Mononuclear cell (primary cell): ENCODE measurements around the gene RASGRP1. TPM values are rescaled to one million over a fixed set of nuclear protein-coding genes. Genes with fewer than 3 reads are reported as not detected.

Source experiments
- H3K27me3 ChIP-seq: 2 replicates; pipeline ENCODE4 v1.6.0; 2011; ENCODE audit warnings: low read length, control low read depth; ENCODE audit not compliant: insufficient read depth
- H3K4me1 ChIP-seq: 2 replicates; pipeline ENCODE4 v1.5.1; 2011; ENCODE audit warnings: mild to moderate bottlenecking, low read length, control low read depth; ENCODE audit not compliant: insufficient read depth
- H3K4me3 ChIP-seq: 2 replicates; pipeline ENCODE4 v1.5.1; 2011; ENCODE audit warnings: mild to moderate bottlenecking, low read length, moderate library complexity
- H3K9me3 ChIP-seq: 2 replicates; pipeline ENCODE4 v1.5.1; 2011; ENCODE audit warnings: low read depth, mild to moderate bottlenecking, control low read depth, low read length
- total RNA-seq: library from RNA; depleted of rRNA; stranded (reverse); fragments of >200 nt; gene quantifications from one replicate; pipeline ENCODE4 v1.2.3, GENCODE V29; 2012

Gene RASGRP1
- total RNA-seq = 64.9 TPM

GRCh38 chr15:38564557-38565286, at the start of gene RASGRP1:
TSS of gene RASGRP1 (minus strand) at chr15:38564814. CDS start at chr15:38564628, 186 bp downstream.
- Histone ChIP-seq H3K9me3 (no peaks in the 10 kb centered on the region), H3K4me1 (peaks cover 44% of the 10 kb centered on the region), H3K27me3 (no peaks in the 10 kb centered on the region), H3K4me3 (peak within 1 kb of the TSS; percentile 61)

GRCh38 chr15:38613085-38613484, 48.5 kb upstream of the RASGRP1 start:
- Histone ChIP-seq H3K4me3 (no peak overlapping the region), H3K9me3 (no peaks in the 10 kb centered on the region), H3K4me1 (peaks cover 34% of the 10 kb centered on the region), H3K27me3 (no peaks in the 10 kb centered on the region)

- Histone ChIP-seq H3K9me3 (no peaks in the 10 kb centered on the region), H3K4me3 (no peak overlapping the region), H3K4me1 (peaks cover 34% of the 10 kb centered on the region), H3K27me3 (no peaks in the 10 kb centered on the region)
Observed at GRCh38 chr15:38612159-38612863, 47.7 kb upstream of the RASGRP1 start.

GRCh38 chr15:38611228-38611627, 46.6 kb upstream of the RASGRP1 start:
- no peak overlapping the region for H3K4me3 ChIP-seq
- H3K27me3 ChIP-seq = no peaks in the 10 kb centered on the region

GRCh38 chr15:38610748-38611147, 46.1 kb upstream of the RASGRP1 start:
- no peaks in the 10 kb centered on the region for H3K9me3 ChIP-seq
- no peaks in the 10 kb centered on the region for H3K27me3 ChIP-seq
- H3K4me1 ChIP-seq = peaks cover 34% of the 10 kb centered on the region
- no peak overlapping the region for H3K4me3 ChIP-seq

More at GRCh38 chr15:38611228-38611627, 46.6 kb upstream of the RASGRP1 start:
- Histone ChIP-seq H3K9me3 (no peaks in the 10 kb centered on the region), H3K4me1 (peaks cover 34% of the 10 kb centered on the region)

GRCh38 chr15:38609097-38609738, 44.6 kb upstream of the RASGRP1 start:
- Histone ChIP-seq H3K9me3 (no peaks in the 10 kb centered on the region), H3K4me3 (no peak overlapping the region), H3K27me3 (no peaks in the 10 kb centered on the region), H3K4me1 (peaks cover 34% of the 10 kb centered on the region)

GRCh38 chr15:38608682-38609081, 44.1 kb upstream of the RASGRP1 start:
- H3K4me3 ChIP-seq = no peak overlapping the region
- peaks cover 34% of the 10 kb centered on the region for H3K4me1 ChIP-seq
- H3K27me3 ChIP-seq = no peaks in the 10 kb centered on the region
- no peaks in the 10 kb centered on the region for H3K9me3 ChIP-seq

GRCh38 chr15:38605744-38606143, 41.1 kb upstream of the RASGRP1 start:
- Histone ChIP-seq H3K27me3 (no peaks in the 10 kb centered on the region), H3K4me3 (no peak overlapping the region), H3K9me3 (no peaks in the 10 kb centered on the region), H3K4me1 (peaks cover 10% of the 10 kb centered on the region)

GRCh38 chr15:38603672-38604071, 39.1 kb upstream of the RASGRP1 start:
- Histone ChIP-seq H3K4me1 (no peaks in the 10 kb centered on the region), H3K9me3 (no peaks in the 10 kb centered on the region)

GRCh38 chr15:38602910-38603670, 38.5 kb upstream of the RASGRP1 start:
- Histone ChIP-seq H3K4me3 (no peak overlapping the region), H3K4me1 (no peaks in the 10 kb centered on the region), H3K27me3 (no peaks in the 10 kb centered on the region), H3K9me3 (no peaks in the 10 kb centered on the region)

More at GRCh38 chr15:38603672-38604071, 39.1 kb upstream of the RASGRP1 start:
- Histone ChIP-seq H3K27me3 (no peaks in the 10 kb centered on the region), H3K4me3 (no peak overlapping the region)

GRCh38 chr15:38600236-38600635, 35.6 kb upstream of the RASGRP1 start:
- Histone ChIP-seq H3K4me1 (no peaks in the 10 kb centered on the region), H3K27me3 (no peaks in the 10 kb centered on the region), H3K4me3 (no peak overlapping the region), H3K9me3 (no peaks in the 10 kb centered on the region)

- Histone ChIP-seq H3K27me3 (no peaks in the 10 kb centered on the region), H3K4me3 (no peak overlapping the region), H3K4me1 (no peaks in the 10 kb centered on the region), H3K9me3 (no peaks in the 10 kb centered on the region)
Observed at GRCh38 chr15:38598749-38599148, 34.1 kb upstream of the RASGRP1 start.

- no peaks in the 10 kb centered on the region for H3K4me1 ChIP-seq
- H3K9me3 ChIP-seq = no peaks in the 10 kb centered on the region
- H3K27me3 ChIP-seq = no peaks in the 10 kb centered on the region
- H3K4me3 ChIP-seq = no peak overlapping the region
Observed at GRCh38 chr15:38597219-38597800, 32.7 kb upstream of the RASGRP1 start.

- H3K4me3 ChIP-seq = no peak overlapping the region
Observed at GRCh38 chr15:38593524-38593923, 28.9 kb upstream of the RASGRP1 start.

More at GRCh38 chr15:38593524-38593923, 28.9 kb upstream of the RASGRP1 start:
- Histone ChIP-seq H3K4me1 (no peaks in the 10 kb centered on the region), H3K27me3 (no peaks in the 10 kb centered on the region), H3K9me3 (no peaks in the 10 kb centered on the region)
